22Rv1 (cell line): ENCODE measurements around the gene SSH2.

Experiments
- H3K27ac ChIP-seq: fragments of 450-650 bp; 2 replicates; pipeline ENCODE4 v1.5.1; 2017
- CTCF ChIP-seq: fragments of 450-650 bp; IDR thresholded peaks from 2 replicates; pipeline ENCODE4 v1.5.1; 2017; ENCODE audit warnings: mild to moderate bottlenecking
- ZFX ChIP-seq: fragments of 450-650 bp; IDR thresholded peaks from 2 replicates; pipeline ENCODE4 v1.6.1; 2017; ENCODE audit warnings: antibody characterized with exemption, borderline replicate concordance

SSH2 gene

GRCh38 chr17:29710891-29711418, 219.1 kb downstream of the SSH2 start:
- H3K27ac ChIP-seq: no peak overlapping the region
- no peak for TF ChIP-seq CTCF
- no peak for TF ChIP-seq ZFX

GRCh38 chr17:29710520-29710884, 219.5 kb downstream of the SSH2 start:
- H3K27ac ChIP-seq: no peak overlapping the region
- TF ChIP-seq CTCF: no peak
- TF ChIP-seq ZFX: no peak

GRCh38 chr17:29709866-29710519, 220.0 kb downstream of the SSH2 start:
- H3K27ac ChIP-seq: no peak overlapping the region
- TF ChIP-seq CTCF (no peak), ZFX (no peak)

GRCh38 chr17:29707212-29707571, 222.8 kb downstream of the SSH2 start:
- H3K27ac ChIP-seq: no peak overlapping the region
- no peak for TF ChIP-seq CTCF
- TF ChIP-seq ZFX: no peak

GRCh38 chr17:29706045-29706431, 224.0 kb downstream of the SSH2 start:
- no peak for TF ChIP-seq CTCF
- TF ChIP-seq ZFX: no peak
- no peak overlapping the region for H3K27ac ChIP-seq

GRCh38 chr17:29705386-29705785, 224.6 kb downstream of the SSH2 start:
- H3K27ac ChIP-seq: no peak overlapping the region
- no peak for TF ChIP-seq ZFX
- TF ChIP-seq CTCF: no peak

- H3K27ac ChIP-seq: no peak overlapping the region
- TF ChIP-seq CTCF (no peak), ZFX (no peak)
Measured at GRCh38 chr17:29699283-29699682, 230.7 kb downstream of the SSH2 start.
